ENCODE measurements around the gene ASB10. TPM values are rescaled to one million over a fixed set of nuclear protein-coding genes. Genes with fewer than 3 reads are reported as not detected.
A peak's percentile ranks its signal among the peaks of the same experiment; 100 is the strongest.

The ASB10 gene
- polyA plus RNA-seq, 10 donors = 1.0 to 4.5 (median 3.0) TPM

- DNase-seq = peak; percentile 24 to 48 (median 45)
These were observed 19.7 kb downstream of the ASB10 start, which contains the start of gene GBX1 for GRCh38 chr7:151167197-151167961. Gene GBX1, minus strand, starts transcription at chr7:151167694. Its CDS starts 146 bp downstream, at chr7:151167548.

GRCh38 chr7:151166629-151167196 is 20.3 kb downstream of the ASB10 start:
- DNase-seq = no peak

- no peak for DNase-seq
These were observed 25.3 kb downstream of the ASB10 start for GRCh38 chr7:151161757-151162156.

GRCh38 chr7:151157645-151158329 is 29.3 kb downstream of the ASB10 start:
- DNase-seq = no peak

GRCh38 chr7:151152643-151153513 is 34.2 kb downstream of the ASB10 start:
- DNase-seq = no peak

GRCh38 chr7:151150388-151150787 is 36.7 kb downstream of the ASB10 start:
- no peak for DNase-seq

GRCh38 chr7:151148319-151149259 is 38.5 kb downstream of the ASB10 start:
- no peak for DNase-seq

GRCh38 chr7:151146761-151147160 is 40.3 kb downstream of the ASB10 start:
- DNase-seq = no peak

- no peak for DNase-seq
These were observed 42.7 kb downstream of the ASB10 start for GRCh38 chr7:151144387-151144786.

GRCh38 chr7:151143261-151144015 is 43.6 kb downstream of the ASB10 start:
- DNase-seq = peak; percentile 34 to 53 (median 42)

GRCh38 chr7:151142686-151143040 is 44.4 kb downstream of the ASB10 start:
- DNase-seq = no peak

- no peak for DNase-seq
These were observed 45.0 kb downstream of the ASB10 start for GRCh38 chr7:151141855-151142685.

GRCh38 chr7:151141311-151141854 is 45.7 kb downstream of the ASB10 start:
- DNase-seq = no peak

GRCh38 chr7:151140826-151141225 is 46.2 kb downstream of the ASB10 start:
- DNase-seq = no peak

- DNase-seq = no peak
These were observed 47.3 kb downstream of the ASB10 start for GRCh38 chr7:151139791-151140190.

GRCh38 chr7:151139071-151139790 is 47.8 kb downstream of the ASB10 start:
- no peak for DNase-seq

- peak in 1 of 3 donors; percentile 27 for DNase-seq
These were observed 48.7 kb downstream of the ASB10 start for GRCh38 chr7:151138153-151138851.
